Neural progenitor cell (in vitro differentiated cells): ENCODE data around the gene SDCCAG8.

Experiments
- CTCF ChIP-seq: fragments of 200-600 bp; sonication (generic); IDR thresholded peaks from 2 replicates; pipeline ENCODE4 v1.5.1; 2017; ENCODE audit warnings: antibody characterized with exemption, mild to moderate bottlenecking
- EZH2 ChIP-seq: fragments of 200-600 bp; sonication (generic); IDR thresholded peaks from 2 replicates; pipeline ENCODE4 v1.6.1; 2017; ENCODE audit warnings: antibody characterized with exemption, mild to moderate bottlenecking, moderate library complexity

- no peak for TF ChIP-seq CTCF
- no peak for TF ChIP-seq EZH2
Observed at GRCh38 chr1:243454328-243454997, 198.6 kb downstream of the SDCCAG8 start.
